HG03520 (cell line): ENCODE results near the gene KCNF1.
"Not testable (repeated sequence)": the region's sequence is repeated elsewhere in the genome, so short reads cannot be mapped to it uniquely, and the experiment has no call there.

ENCODE experiments used
- ATAC-seq: cut with Tn5 transposase; IDR thresholded peaks from one replicate; pipeline ENCODE4 v1.9.1; 2021; ENCODE audit warnings: mild to moderate bottlenecking, moderate library complexity; ENCODE audit not compliant: unreplicated experiment

Gene KCNF1

GRCh38 chr2:10935953-10936942 is 24.5 kb downstream of the KCNF1 start:
- no peak for ATAC-seq

- ATAC-seq = no peak
Measured at GRCh38 chr2:10939058-10939457, 27.3 kb downstream of the KCNF1 start.

GRCh38 chr2:10940596-10940995 is 28.9 kb downstream of the KCNF1 start:
- no peak for ATAC-seq

- ATAC-seq = no peak
Measured at GRCh38 chr2:10941383-10941782, 29.6 kb downstream of the KCNF1 start.

GRCh38 chr2:10944799-10945198 is 33.1 kb downstream of the KCNF1 start:
- ATAC-seq = no peak

- ATAC-seq = no peak
Measured at GRCh38 chr2:10946394-10946793, 34.7 kb downstream of the KCNF1 start.

GRCh38 chr2:10947005-10947440 is 35.3 kb downstream of the KCNF1 start:
- no peak for ATAC-seq

- no peak for ATAC-seq
Measured at GRCh38 chr2:10947446-10948187, 35.9 kb downstream of the KCNF1 start.

- ATAC-seq = no peak
Measured at GRCh38 chr2:10948188-10948564, 36.4 kb downstream of the KCNF1 start.

- ATAC-seq = no peak
Measured at GRCh38 chr2:10948606-10949230, 37.0 kb downstream of the KCNF1 start.

- ATAC-seq = no peak
Measured at GRCh38 chr2:10949835-10950234, 38.1 kb downstream of the KCNF1 start.

GRCh38 chr2:10951558-10952414 is 40.1 kb downstream of the KCNF1 start:
- ATAC-seq = no peak

GRCh38 chr2:10954416-10954815 is 42.7 kb downstream of the KCNF1 start:
- ATAC-seq = no peak

- no peak for ATAC-seq
Measured at GRCh38 chr2:10954856-10955818, 43.4 kb downstream of the KCNF1 start.

GRCh38 chr2:10956006-10956790 is 44.5 kb downstream of the KCNF1 start:
- ATAC-seq = no peak

GRCh38 chr2:10957391-10957790 is 45.7 kb downstream of the KCNF1 start:
- no peak for ATAC-seq

- ATAC-seq = not testable (repeated sequence)
Measured at GRCh38 chr2:10958452-10958851, 46.7 kb downstream of the KCNF1 start.
